ENCODE results near the gene RRP1.

DNA sequence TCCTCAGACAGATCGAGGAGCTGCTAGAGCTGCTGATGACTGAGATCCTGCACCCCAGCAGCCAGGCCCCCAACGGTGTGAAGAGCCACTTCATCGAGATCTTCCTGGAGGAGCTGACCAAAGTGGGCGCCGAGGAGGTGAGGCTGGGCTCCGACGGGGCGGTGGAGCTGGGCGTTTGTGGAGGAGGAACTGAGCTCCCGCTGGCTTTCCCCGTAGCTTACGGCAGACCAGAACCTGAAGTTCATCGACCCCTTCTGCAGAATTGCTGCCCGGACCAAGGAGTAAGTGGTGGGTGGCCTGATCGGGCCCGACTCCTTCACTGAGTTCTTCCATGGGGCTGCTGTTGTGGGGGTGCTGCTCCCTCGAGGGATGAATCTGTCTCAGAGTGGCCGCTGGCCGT, 8.0 kb downstream of the RRP1 start:
- TF ChIP-seq GATA3 (IDR thresholded peaks at IDR 0.05; ENCODE audit: low read depth, low read length) (no peak), GATA2 (IDR thresholded peaks at IDR 0.05; ENCODE audit: low read depth, low read length) (no peak)

Measured in SH-SY5Y (cell line).